Nephron progenitor cell (in vitro differentiated cells): ENCODE results near the gene BCAS2.

Experiments used
- DNase-seq: peaks from one replicate; pipeline ENCODE4 v3.0.0; 2021
- H3K27ac Mint-ChIP-seq: 2 replicates; pipeline ENCODE4 v1.8.0; 2021; ENCODE audit warnings: mild to moderate bottlenecking, moderate library complexity, mixed read lengths
- H3K27me3 Mint-ChIP-seq: 2 replicates; pipeline ENCODE4 v1.8.0; 2021; ENCODE audit warnings: mild to moderate bottlenecking, low read depth, mixed read lengths; ENCODE audit not compliant: poor library complexity
- H3K36me3 Mint-ChIP-seq: 2 replicates; pipeline ENCODE4 v1.8.0; 2021; ENCODE audit warnings: low read depth, mixed read lengths
- H3K4me1 Mint-ChIP-seq: 2 replicates; pipeline ENCODE4 v1.8.0; 2021; ENCODE audit warnings: mixed read lengths
- H3K4me3 Mint-ChIP-seq: 2 replicates; pipeline ENCODE4 v1.8.0; 2021; ENCODE audit warnings: mild to moderate bottlenecking, moderate library complexity, mixed read lengths
- H3K9me3 Mint-ChIP-seq: 2 replicates; pipeline ENCODE4 v1.8.0; 2021; ENCODE audit warnings: mild to moderate bottlenecking, moderate library complexity, mixed read lengths
- CTCF ChIP-seq: fragments of 200-600 bp; sonication (generic); IDR thresholded peaks from 2 replicates; pipeline ENCODE4 v1.5.0; 2021; ENCODE audit warnings: antibody characterized with exemption

Gene BCAS2

GRCh38 chr1:114594046-114594445 is 12.6 kb upstream of the BCAS2 start:
- no peaks in the 10 kb centered on the region for H3K4me1 Mint-ChIP-seq
- TF ChIP-seq CTCF: no peak

GRCh38 chr1:114589122-114589521 is 7.7 kb upstream of the BCAS2 start:
- Mint-ChIP-seq H3K27ac (no peak overlapping the region), H3K36me3 (no peaks in the 10 kb centered on the region), H3K4me3 (no peak overlapping the region), H3K4me1 (no peaks in the 10 kb centered on the region), H3K9me3 (no peaks in the 10 kb centered on the region), H3K27me3 (peaks cover 4% of the 10 kb centered on the region)
- no peak for TF ChIP-seq CTCF
- no peak for DNase-seq

More at GRCh38 chr1:114594046-114594445, 12.6 kb upstream of the BCAS2 start:
- Mint-ChIP-seq H3K27ac (peak overlapping the region; percentile 0), H3K27me3 (no peaks in the 10 kb centered on the region), H3K36me3 (no peaks in the 10 kb centered on the region), H3K9me3 (no peaks in the 10 kb centered on the region), H3K4me3 (no peak overlapping the region)
- no peak for DNase-seq

- no peaks in the 10 kb centered on the region for H3K36me3 Mint-ChIP-seq
- H3K27ac Mint-ChIP-seq: no peak overlapping the region
- no peak for DNase-seq
- no peak for TF ChIP-seq CTCF
- no peaks in the 10 kb centered on the region for H3K9me3 Mint-ChIP-seq
- no peaks in the 10 kb centered on the region for H3K4me1 Mint-ChIP-seq
- H3K4me3 Mint-ChIP-seq: no peak overlapping the region
- H3K27me3 Mint-ChIP-seq: peaks cover 4% of the 10 kb centered on the region
These were observed 6.8 kb upstream of the BCAS2 start for GRCh38 chr1:114588196-114588689.

GRCh38 chr1:114587203-114587991 is 6.0 kb upstream of the BCAS2 start:
- DNase-seq: no peak
- Mint-ChIP-seq H3K27ac (no peak overlapping the region), H3K4me3 (no peak overlapping the region), H3K27me3 (peaks cover 7% of the 10 kb centered on the region), H3K36me3 (no peaks in the 10 kb centered on the region), H3K4me1 (peaks cover 6% of the 10 kb centered on the region), H3K9me3 (no peaks in the 10 kb centered on the region)
- no peak for TF ChIP-seq CTCF

GRCh38 chr1:114586513-114587047 is 5.2 kb upstream of the BCAS2 start:
- Mint-ChIP-seq H3K36me3 (no peaks in the 10 kb centered on the region), H3K27me3 (peaks cover 14% of the 10 kb centered on the region), H3K27ac (no peak overlapping the region), H3K4me3 (no peak overlapping the region), H3K4me1 (peaks cover 14% of the 10 kb centered on the region), H3K9me3 (no peaks in the 10 kb centered on the region)
- DNase-seq: no peak
- TF ChIP-seq CTCF: no peak
